ENCODE measurements around the gene LRRC4. TPM values are rescaled to one million over a fixed set of nuclear protein-coding genes. Genes with fewer than 3 reads are reported as not detected.

The LRRC4 gene
- 0.10 and 0.12 TPM in 2 replicates for polyA plus RNA-seq (2011; rRNA removed)
- 0.24 and 0.36 TPM in 2 replicates for polyA minus RNA-seq (2011; rRNA and poly(A)+ RNA removed)

DNA sequence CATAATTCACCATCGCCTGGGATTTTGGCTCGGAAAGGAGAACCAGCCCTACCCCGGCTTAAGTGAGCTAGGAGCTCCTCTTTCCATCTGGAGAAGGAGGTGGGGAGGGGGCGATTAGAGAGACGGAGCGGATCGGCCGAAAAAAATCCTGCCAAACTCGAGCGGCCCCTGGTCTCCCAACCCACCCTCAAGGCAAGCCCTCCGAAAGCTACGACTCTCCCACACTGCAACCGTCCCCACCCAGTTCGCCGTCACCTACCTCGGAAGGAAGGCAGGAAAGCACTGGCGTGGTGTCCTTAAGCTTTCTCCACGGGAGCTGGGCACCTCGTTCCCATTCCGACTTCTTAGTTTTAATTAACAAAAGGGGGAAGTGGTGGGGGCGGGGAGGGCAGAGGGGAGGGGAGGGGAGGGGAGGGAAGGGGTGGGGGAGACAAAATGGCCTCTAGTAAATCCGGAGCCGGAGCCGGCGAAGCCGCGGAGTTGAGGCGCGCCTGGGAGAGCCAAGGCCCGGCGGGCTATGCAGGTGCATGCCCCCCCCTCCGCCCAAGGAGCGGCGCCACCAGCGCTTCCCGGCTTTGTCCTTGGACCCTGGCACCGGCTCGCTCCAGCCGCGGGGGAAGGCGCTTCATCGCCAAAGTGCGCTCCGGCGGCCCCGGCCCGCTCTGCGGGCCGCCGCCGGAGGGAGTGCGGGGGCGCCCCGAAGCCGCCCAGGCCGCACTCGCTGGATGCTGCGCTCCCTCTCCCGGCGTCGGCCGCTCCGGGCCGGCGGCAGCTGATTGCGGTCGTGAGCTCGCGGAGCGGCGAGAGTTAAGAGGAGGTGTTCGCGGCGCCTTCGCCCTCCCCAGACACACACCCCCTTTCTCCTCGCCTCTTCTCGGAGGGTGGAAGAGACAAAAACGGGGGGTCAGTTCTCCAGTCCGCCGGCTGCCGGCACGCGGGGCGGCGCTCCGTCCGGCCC lies at the start of gene LRRC4:
LRRC4 (minus strand) TSS at position 784 of the 958 bp plus-strand sequence. CDS start 797 bp downstream, outside the sequence.
- TF ChIP-seq CTCF (IDR thresholded peaks at IDR 0.05; ENCODE audit: insufficient read depth, low read depth, low read length): no peak
- H3K4me3 ChIP-seq (ENCODE audit: low read depth, low read length): peak within 1 kb of the TSS; percentile 47
- ChIA-PET POLR2A (no interaction called here), CTCF (interaction anchor here (0.6 to 1.4 kb wide), 3 partner anchors 11 to 177 kb away, joined by 3 to 5 read pairs (median 3); no protein-coding TSS in a partner anchor)
- no peak for DNase-seq (ENCODE audit: low read depth)
- no peaks in the 10 kb centered on the region for H3K27me3 ChIP-seq (ENCODE audit: control insufficient read depth, insufficient read depth, low read length)
- H3K36me3 ChIP-seq (ENCODE audit: control insufficient read depth, insufficient read depth, low read length): 0 out of 2 replicates have a peak, but pooled peaks cover 2% of the 10 kb centered on the region

DNA sequence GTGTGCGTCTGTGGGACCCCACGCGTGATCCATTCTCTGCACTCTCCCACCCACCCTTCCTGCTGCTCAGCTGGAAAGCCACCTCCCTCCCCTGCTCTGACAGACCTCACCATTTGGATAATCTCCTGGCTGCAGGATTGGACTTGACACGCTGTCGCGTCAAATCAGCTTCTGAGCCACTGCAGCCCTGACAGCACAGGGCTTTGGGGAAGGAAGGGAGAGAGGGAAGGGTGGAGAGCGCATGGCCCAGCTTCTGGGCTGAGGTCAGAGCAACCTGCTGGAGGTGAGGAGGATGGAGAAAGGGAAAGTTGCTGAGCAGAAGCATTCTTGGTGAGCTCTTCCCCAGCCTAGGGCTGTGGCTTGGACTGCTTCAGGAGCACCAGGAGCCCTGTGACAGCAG lies 48.9 kb upstream of the LRRC4 start:
- peaks cover 28% of the 10 kb centered on the region for H3K36me3 ChIP-seq (ENCODE audit: control insufficient read depth, insufficient read depth, low read length)
- DNase-seq (ENCODE audit: low read depth): no peak
- POLR2A ChIA-PET: no interaction called here
- TF ChIP-seq CTCF (IDR thresholded peaks at IDR 0.05; ENCODE audit: insufficient read depth, low read depth, low read length): no peak
- H3K27me3 ChIP-seq (ENCODE audit: control insufficient read depth, insufficient read depth, low read length): no peaks in the 10 kb centered on the region
- CTCF ChIA-PET: interaction anchor here (1.0 to 1.4 kb wide), 3 partner anchors 57 to 414 kb away, joined by 3 to 4 read pairs (median 3); no protein-coding TSS in a partner anchor
- H3K4me3 ChIP-seq (ENCODE audit: low read depth, low read length): no peak overlapping the region

- H3K4me3 ChIP-seq (ENCODE audit: low read depth, low read length): no peak overlapping the region
- no peak for DNase-seq (ENCODE audit: low read depth)
- TF ChIP-seq CTCF (IDR thresholded peaks at IDR 0.05; ENCODE audit: insufficient read depth, low read depth, low read length): no peak
- peaks cover 29% of the 10 kb centered on the region for H3K36me3 ChIP-seq (ENCODE audit: control insufficient read depth, insufficient read depth, low read length)
- ChIA-PET POLR2A (interaction anchor here (0.6 kb wide), 1 partner anchor 75 kb away, joined by 3 read pairs; no protein-coding TSS in a partner anchor), CTCF (interaction anchor here (0.9 to 1.4 kb wide), 3 partner anchors 20 to 131 kb away, joined by 3 read pairs; no protein-coding TSS in a partner anchor)
- no peaks in the 10 kb centered on the region for H3K27me3 ChIP-seq (ENCODE audit: control insufficient read depth, insufficient read depth, low read length)
Measured at GRCh38 chr7:128078309-128078708, 47.1 kb upstream of the LRRC4 start.

DNA sequence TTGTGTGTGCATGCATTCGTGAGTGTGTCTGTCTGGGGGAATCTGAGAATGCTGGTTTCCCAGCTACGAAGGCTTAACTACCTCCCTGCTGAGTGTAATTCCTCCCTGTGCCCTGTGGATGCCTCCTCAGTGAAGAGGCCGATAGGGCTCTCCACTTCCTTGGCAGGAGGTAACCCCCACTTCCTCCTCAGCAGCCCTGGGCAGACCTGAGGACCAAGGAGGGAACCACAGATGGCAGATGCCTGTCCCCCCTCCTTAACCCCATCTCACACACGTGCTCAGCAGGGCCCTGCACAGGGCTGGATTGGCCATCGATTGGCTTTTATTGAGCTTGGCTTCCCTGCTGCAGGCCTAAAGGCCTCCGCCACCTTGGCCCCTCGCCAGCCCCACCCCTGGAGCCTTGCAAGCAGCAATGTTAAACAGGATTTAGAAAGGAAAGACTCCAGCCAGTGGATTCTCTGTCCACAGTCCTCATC lies 45.6 kb upstream of the LRRC4 start:
- no peak for DNase-seq (ENCODE audit: low read depth)

More for the DNA sequence above, 45.6 kb upstream of the LRRC4 start:
- no peak overlapping the region for H3K4me3 ChIP-seq (ENCODE audit: low read depth, low read length)
- no peaks in the 10 kb centered on the region for H3K27me3 ChIP-seq (ENCODE audit: control insufficient read depth, insufficient read depth, low read length)
- ChIA-PET CTCF (interaction anchor here (1.4 kb wide), 1 partner anchor 18 kb away, joined by 3 read pairs; no protein-coding TSS in a partner anchor), POLR2A (no interaction called here)
- no peak for TF ChIP-seq CTCF (IDR thresholded peaks at IDR 0.05; ENCODE audit: insufficient read depth, low read depth, low read length)
- peaks cover 26% of the 10 kb centered on the region for H3K36me3 ChIP-seq (ENCODE audit: control insufficient read depth, insufficient read depth, low read length)

Measured in BJ (cell line).